Measurements from ENCODE around the gene LRRC19. TPM values are rescaled to one million over a fixed set of nuclear protein-coding genes. Genes with fewer than 3 reads are reported as not detected.

Gene LRRC19
- total and polyA plus RNA-seq, 7 donors = 0.01 TPM; not detected in 6

- no peak for ATAC-seq
- WGBS, 3 donors = 89 to 93% (median 90%) methylated on average over 1 of the region's 1 CpG
- intact Hi-C loops (cut with DNase I) = no loop called here
Measured at GRCh38 chr9:26950521-26950920, 55.0 kb downstream of the LRRC19 start.

GRCh38 chr9:26949637-26950069 is 55.8 kb downstream of the LRRC19 start:
- ATAC-seq (no peak), DNase-seq (no peak)
- H3K27me3 ChIP-seq (ENCODE audit: insufficient read depth in 3 of 3, low read length in 2 of 3) = no peaks in the 10 kb centered on the region
- H3K4me3 ChIP-seq = no peak overlapping the region
- intact Hi-C loops (cut with DNase I) = loop anchor here in 1 of 2 donors (5.0 kb wide), 1 partner anchor 57 kb away; the partner anchor contains the start of gene CAAP1
- no peak overlapping the region for H3K27ac ChIP-seq
- no peaks in the 10 kb centered on the region for H3K9me3 ChIP-seq
- H3K4me1 ChIP-seq = peaks cover 16% of the 10 kb centered on the region
- H3K36me3 ChIP-seq (ENCODE audit: insufficient read depth in 1 of 2, low read depth in 1 of 2) = no peaks in the 10 kb centered on the region
- WGBS, 3 donors = 75 to 80% (median 80%) methylated on average over 6 of the region's 6 CpGs
- no peak for TF ChIP-seq CTCF (IDR thresholded peaks at IDR 0.05)

More at GRCh38 chr9:26950521-26950920, 55.0 kb downstream of the LRRC19 start:
- no peak for TF ChIP-seq CTCF (IDR thresholded peaks at IDR 0.05)
- no peak overlapping the region for H3K27ac ChIP-seq
- peaks cover 10% of the 10 kb centered on the region for H3K4me1 ChIP-seq
- H3K27me3 ChIP-seq (ENCODE audit: insufficient read depth in 3 of 3, low read length in 2 of 3) = no peaks in the 10 kb centered on the region
- no peak overlapping the region for H3K4me3 ChIP-seq
- no peaks in the 10 kb centered on the region for H3K36me3 ChIP-seq (ENCODE audit: insufficient read depth in 1 of 2, low read depth in 1 of 2)
- no peak for DNase-seq
- H3K9me3 ChIP-seq = no peaks in the 10 kb centered on the region

- DNase-seq (no peak), ATAC-seq (no peak)
- TF ChIP-seq CTCF (IDR thresholded peaks at IDR 0.05) = no peak
- Histone ChIP-seq H3K27me3 (ENCODE audit: insufficient read depth in 3 of 3, low read length in 2 of 3) (no peaks in the 10 kb centered on the region), H3K27ac (peak overlapping the region; percentile 95), H3K4me1 (peaks cover 20% of the 10 kb centered on the region), H3K36me3 (ENCODE audit: insufficient read depth in 1 of 2, low read depth in 1 of 2) (peaks cover 0 to 7% of the 10 kb centered on the region in 2 donors), H3K4me3 (peak overlapping the region; percentile 96), H3K9me3 (no peaks in the 10 kb centered on the region)
- intact Hi-C loops (cut with DNase I) = loop anchor here (2.0 to 5.0 kb wide), 2 partner anchors 55 to 57 kb away; partner anchors contain the start of gene CAAP1 (in 1 of the 2)
- WGBS, 3 donors = 0 to 1% (median 1%) methylated on average over 9 of the region's 9 CpGs
Measured at GRCh38 chr9:26947736-26948135, 57.7 kb downstream of the LRRC19 start.

GRCh38 chr9:26946753-26947727 is 58.4 kb downstream of the LRRC19 start, which contains the start of gene PLAA:
TSS of gene PLAA (minus strand) at chr9:26947242. CDS start at chr9:26947045, 197 bp downstream.
- peak; percentile 26 for TF ChIP-seq CTCF (IDR thresholded peaks at IDR 0.05)
- DNase-seq (peak; percentile 92 to 95), ATAC-seq (peak; percentile 98 to 99 (median 99))
- 0 to 1% (median 0%) methylated on average over 58 to 76 of the region's 76 CpGs for WGBS, 3 donors
- no peaks in the 10 kb centered on the region for H3K27me3 ChIP-seq (ENCODE audit: insufficient read depth in 3 of 3, low read length in 2 of 3)
- H3K9me3 ChIP-seq = no peaks in the 10 kb centered on the region
- peak within 1 kb of the TSS; percentile 96 for H3K4me3 ChIP-seq
- peak within 1 kb of the TSS; percentile 95 for H3K27ac ChIP-seq
- H3K36me3 ChIP-seq (ENCODE audit: insufficient read depth in 1 of 2, low read depth in 1 of 2) = peaks cover 0 to 7% of the 10 kb centered on the region in 2 donors
- intact Hi-C loops (cut with DNase I) = loop anchor here (2.0 to 5.0 kb wide), 2 partner anchors 55 to 56 kb away; partner anchors contain the start of gene CAAP1 (in 1 of the 2)
- H3K4me1 ChIP-seq = peaks cover 24% of the 10 kb centered on the region

All from psoas muscle (tissue), 8 donors.